Measurements from ENCODE around the gene ANKRD53.

Gene ANKRD53

GRCh38 chr2:70965506-70965905 is 12.9 kb upstream of the ANKRD53 start:
- DNase-seq, result no peak

- no peak for DNase-seq
These were observed 11.7 kb upstream of the ANKRD53 start for GRCh38 chr2:70966681-70967080.

- no peak for DNase-seq
These were observed 11.2 kb upstream of the ANKRD53 start for GRCh38 chr2:70967189-70967588.

GRCh38 chr2:70974592-70974991 is 3.8 kb upstream of the ANKRD53 start:
- no peak for DNase-seq

- DNase-seq, result no peak
These were observed 3.2 kb upstream of the ANKRD53 start for GRCh38 chr2:70975237-70975636.

GRCh38 chr2:70977605-70978205 is 725 bp upstream of the ANKRD53 start:
- peak in 1 of 2 experiments; percentile 20 for DNase-seq

GRCh38 chr2:70979180-70979488 is 704 bp downstream of the ANKRD53 start:
- no peak for DNase-seq

GRCh38 chr2:70979626-70980025 is 1.2 kb downstream of the ANKRD53 start:
- DNase-seq, result no peak

- DNase-seq, result no peak
These were observed 3.0 kb downstream of the ANKRD53 start for GRCh38 chr2:70981421-70981820.

GRCh38 chr2:70981866-70982810 is 3.7 kb downstream of the ANKRD53 start:
- no peak for DNase-seq

- no peak for DNase-seq
These were observed 4.5 kb downstream of the ANKRD53 start for GRCh38 chr2:70982971-70983370.

GRCh38 chr2:70983506-70984227 is 5.2 kb downstream of the ANKRD53 start:
- no peak for DNase-seq

- DNase-seq, result no peak
These were observed 5.8 kb downstream of the ANKRD53 start for GRCh38 chr2:70984228-70984575.

GRCh38 chr2:70984576-70985282 is 6.3 kb downstream of the ANKRD53 start:
- DNase-seq, result no peak

- DNase-seq, result no peak
These were observed 6.9 kb downstream of the ANKRD53 start for GRCh38 chr2:70985283-70985688.

GRCh38 chr2:70985956-70986355 is 7.5 kb downstream of the ANKRD53 start:
- DNase-seq, result no peak

- no peak for DNase-seq
These were observed 8.2 kb downstream of the ANKRD53 start for GRCh38 chr2:70986499-70987189.

- no peak for DNase-seq
These were observed 9.0 kb downstream of the ANKRD53 start for GRCh38 chr2:70987386-70987785.

- no peak for DNase-seq
These were observed 9.7 kb downstream of the ANKRD53 start for GRCh38 chr2:70988151-70988550.

GRCh38 chr2:70988726-70989648 is 10.6 kb downstream of the ANKRD53 start:
- DNase-seq, result no peak

- no peak for DNase-seq
These were observed 11.8 kb downstream of the ANKRD53 start for GRCh38 chr2:70990216-70990615.

- no peak for DNase-seq
These were observed 12.7 kb downstream of the ANKRD53 start for GRCh38 chr2:70991142-70991541.
